Activated CD4-positive, alpha-beta T cell treated with anti-CD3 and anti-CD28 coated beads, Interleukin-2, amount 50 U/mL, for 1 hour (primary cell): ENCODE data around the gene MEGF11.
"Not testable (repeated sequence)": the region's sequence is repeated elsewhere in the genome, so short reads cannot be mapped to it uniquely, and the experiment has no call there.

ENCODE experiments used
- DNase-seq: peaks from one replicate; pipeline ENCODE4 v3.0.0-alpha.2; 2020

The MEGF11 gene

GRCh38 chr15:66270932-66271331, 17.4 kb upstream of the MEGF11 start:
- DNase-seq = no peak

GRCh38 chr15:66269326-66270090, 16.0 kb upstream of the MEGF11 start:
- no peak for DNase-seq

GRCh38 chr15:66264859-66265513, 11.4 kb upstream of the MEGF11 start:
- no peak for DNase-seq

- DNase-seq = not testable (repeated sequence)
These were observed 9.3 kb upstream of the MEGF11 start for GRCh38 chr15:66262837-66263236.

- no peak for DNase-seq
These were observed 7.5 kb upstream of the MEGF11 start for GRCh38 chr15:66261056-66261455.

- DNase-seq = no peak
These were observed 3.1 kb upstream of the MEGF11 start for GRCh38 chr15:66256692-66257091.

- no peak for DNase-seq
These were observed 1.6 kb upstream of the MEGF11 start for GRCh38 chr15:66254951-66255676.

- DNase-seq = no peak
These were observed 770 bp upstream of the MEGF11 start for GRCh38 chr15:66254089-66254950.

GRCh38 chr15:66252685-66253417, 699 bp downstream of the MEGF11 start:
- peak; percentile 20 for DNase-seq

- peak; percentile 41 for DNase-seq
These were observed 1.5 kb downstream of the MEGF11 start for GRCh38 chr15:66251790-66252684.

- DNase-seq = no peak
These were observed 2.3 kb downstream of the MEGF11 start for GRCh38 chr15:66251065-66251789.

- DNase-seq = no peak
These were observed 3.9 kb downstream of the MEGF11 start for GRCh38 chr15:66249605-66250174.

GRCh38 chr15:66246937-66247336, 6.6 kb downstream of the MEGF11 start:
- DNase-seq = no peak

GRCh38 chr15:66245832-66246231, 7.7 kb downstream of the MEGF11 start:
- not testable (repeated sequence) for DNase-seq

GRCh38 chr15:66241908-66242285, 11.7 kb downstream of the MEGF11 start:
- DNase-seq = no peak

- no peak for DNase-seq
These were observed 12.3 kb downstream of the MEGF11 start for GRCh38 chr15:66241087-66241907.

- no peak for DNase-seq
These were observed 13.2 kb downstream of the MEGF11 start for GRCh38 chr15:66240240-66240794.

GRCh38 chr15:66239514-66239913, 14.0 kb downstream of the MEGF11 start:
- DNase-seq = no peak

- DNase-seq = no peak
These were observed 15.2 kb downstream of the MEGF11 start for GRCh38 chr15:66238318-66238717.
